HG02870 (cell line): ENCODE results near the gene DNAH8.

Experiments
- ATAC-seq: cut with Tn5 transposase; IDR thresholded peaks from one replicate; pipeline ENCODE4 v1.9.1; 2021; ENCODE audit warnings: mild to moderate bottlenecking, moderate library complexity; ENCODE audit not compliant: unreplicated experiment

DNAH8 gene

DNA sequence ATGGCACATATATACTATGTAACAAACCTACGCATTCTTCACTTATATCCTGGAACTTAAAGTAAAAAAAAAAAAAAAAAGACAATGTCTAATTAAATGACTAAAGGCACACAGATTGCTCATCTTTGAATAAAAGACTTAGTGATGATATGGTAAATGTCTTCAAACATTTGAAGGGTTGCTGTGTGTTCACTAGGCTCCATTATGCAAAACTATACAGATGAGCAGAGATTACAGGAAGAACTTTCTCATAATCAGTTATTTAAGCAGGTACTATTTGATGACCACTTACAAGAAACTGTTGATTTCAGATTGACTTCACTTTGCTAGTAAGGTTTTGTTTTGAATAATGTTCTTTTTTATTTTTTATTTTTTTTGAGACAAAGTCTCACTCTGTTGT, 34.4 kb downstream of the DNAH8 start:
- no peak for ATAC-seq

DNA sequence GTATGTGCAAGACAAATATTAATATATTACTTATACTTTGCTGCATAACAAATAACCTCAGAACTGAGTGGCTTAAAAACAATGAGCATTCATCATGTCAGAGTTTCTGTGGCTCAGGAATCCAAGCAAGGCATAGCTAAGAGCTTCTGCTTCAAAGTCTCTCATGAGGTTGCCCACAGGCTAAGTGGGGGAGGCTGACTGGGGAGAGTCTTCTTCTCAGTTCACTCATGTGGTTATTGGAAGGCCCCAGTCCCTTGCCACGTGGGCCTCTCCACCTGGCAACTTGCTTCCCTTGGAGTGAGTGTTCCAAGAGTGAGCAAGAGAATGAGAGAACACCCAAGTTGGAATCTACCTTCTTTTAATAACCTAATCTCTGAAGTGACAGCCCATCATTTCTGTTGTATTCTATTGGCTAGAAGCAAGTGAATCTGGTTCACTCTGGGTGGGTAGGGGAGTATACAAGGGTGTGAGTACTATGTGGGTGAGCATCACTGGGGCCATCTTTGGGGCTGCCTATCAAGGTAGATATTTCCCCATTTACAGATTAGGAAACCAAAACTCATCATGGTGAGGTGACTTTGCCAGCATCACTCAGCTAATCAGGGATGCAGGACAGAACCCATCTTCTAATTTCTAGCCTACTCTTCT, 36.0 kb downstream of the DNAH8 start:
- ATAC-seq: no peak

DNA sequence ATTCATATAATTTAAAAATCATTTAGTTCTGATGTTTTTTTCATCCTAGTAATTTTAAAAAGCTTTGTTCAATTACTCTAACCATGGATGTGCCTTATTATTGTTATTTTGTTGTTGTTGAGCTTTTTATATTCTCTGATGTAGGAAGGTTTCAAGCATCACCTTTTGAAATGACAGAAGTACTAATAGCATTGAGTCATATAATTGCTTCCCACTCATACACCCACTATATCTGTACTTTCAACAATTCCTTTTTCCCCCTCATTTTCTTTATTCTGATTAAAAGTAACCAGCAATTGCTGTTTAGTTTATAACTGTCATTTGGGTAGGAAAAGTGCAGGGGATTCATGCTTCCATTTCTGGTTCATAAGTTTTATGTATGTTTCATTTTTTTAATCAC, 38.6 kb downstream of the DNAH8 start:
- ATAC-seq: no peak

DNA sequence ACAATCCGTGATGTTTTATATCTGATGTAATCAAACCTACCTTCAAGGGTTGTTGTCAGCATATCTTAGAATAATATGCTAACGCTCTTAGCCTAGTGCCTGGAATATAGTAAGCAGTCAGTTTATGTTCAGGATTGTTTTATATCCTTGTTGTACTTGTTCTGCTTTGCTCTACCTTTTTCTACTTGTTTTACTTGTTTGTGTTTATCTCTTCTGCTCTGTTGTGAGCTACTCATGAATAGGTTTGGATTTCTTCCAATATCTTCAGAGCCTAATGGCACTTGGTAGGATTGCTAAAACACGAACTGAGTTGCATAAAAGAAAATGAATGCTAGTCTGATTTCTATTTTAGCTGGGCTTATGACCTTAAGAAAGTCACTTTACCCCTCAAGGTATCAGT, 40.1 kb downstream of the DNAH8 start:
- no peak for ATAC-seq

DNA sequence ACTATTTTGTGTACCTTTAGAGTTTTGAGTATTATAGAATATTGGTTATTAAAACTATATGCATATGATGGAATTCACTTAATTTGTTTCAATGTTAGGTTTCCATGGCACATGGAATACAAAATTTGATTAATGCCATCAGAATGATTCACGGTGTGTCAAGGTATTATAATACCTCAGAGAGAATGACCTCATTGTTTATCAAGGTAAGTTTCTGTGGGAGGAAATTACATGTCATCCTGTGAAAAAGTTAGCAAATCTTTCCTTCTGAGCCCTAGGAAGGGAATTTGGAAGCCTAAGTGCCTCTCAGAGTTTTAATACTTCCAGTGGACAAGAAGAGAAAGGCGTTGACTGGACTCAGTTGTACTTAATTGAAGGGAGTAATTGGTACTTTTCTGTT, 40.8 kb downstream of the DNAH8 start:
- ATAC-seq: no peak

GRCh38 chr6:38760097-38760496, 45.0 kb downstream of the DNAH8 start:
- ATAC-seq: no peak

- no peak for ATAC-seq
Observed at GRCh38 chr6:38762848-38763247, 47.7 kb downstream of the DNAH8 start.

- no peak for ATAC-seq
Observed at GRCh38 chr6:38767560-38767959, 52.4 kb downstream of the DNAH8 start.

DNA sequence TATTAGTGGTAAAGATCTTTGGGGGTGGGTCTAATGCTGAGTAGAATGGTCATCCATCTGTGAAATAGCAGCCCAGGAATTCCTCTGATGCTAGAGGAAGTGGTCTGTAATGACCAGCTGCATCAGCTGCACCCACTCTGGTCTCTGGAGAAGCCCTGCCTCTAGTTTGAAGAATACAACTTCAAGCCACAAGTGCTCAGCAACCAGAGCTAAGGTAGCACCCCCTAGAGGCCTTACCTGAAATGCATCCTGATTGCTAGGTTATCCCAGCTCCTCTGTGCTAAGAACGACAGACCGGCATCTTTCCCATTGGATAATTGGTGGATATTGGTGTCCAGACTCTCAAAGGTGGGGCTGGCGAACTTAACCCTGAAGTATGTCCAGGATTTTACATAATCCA, 58.2 kb downstream of the DNAH8 start:
- ATAC-seq: no peak

DNA sequence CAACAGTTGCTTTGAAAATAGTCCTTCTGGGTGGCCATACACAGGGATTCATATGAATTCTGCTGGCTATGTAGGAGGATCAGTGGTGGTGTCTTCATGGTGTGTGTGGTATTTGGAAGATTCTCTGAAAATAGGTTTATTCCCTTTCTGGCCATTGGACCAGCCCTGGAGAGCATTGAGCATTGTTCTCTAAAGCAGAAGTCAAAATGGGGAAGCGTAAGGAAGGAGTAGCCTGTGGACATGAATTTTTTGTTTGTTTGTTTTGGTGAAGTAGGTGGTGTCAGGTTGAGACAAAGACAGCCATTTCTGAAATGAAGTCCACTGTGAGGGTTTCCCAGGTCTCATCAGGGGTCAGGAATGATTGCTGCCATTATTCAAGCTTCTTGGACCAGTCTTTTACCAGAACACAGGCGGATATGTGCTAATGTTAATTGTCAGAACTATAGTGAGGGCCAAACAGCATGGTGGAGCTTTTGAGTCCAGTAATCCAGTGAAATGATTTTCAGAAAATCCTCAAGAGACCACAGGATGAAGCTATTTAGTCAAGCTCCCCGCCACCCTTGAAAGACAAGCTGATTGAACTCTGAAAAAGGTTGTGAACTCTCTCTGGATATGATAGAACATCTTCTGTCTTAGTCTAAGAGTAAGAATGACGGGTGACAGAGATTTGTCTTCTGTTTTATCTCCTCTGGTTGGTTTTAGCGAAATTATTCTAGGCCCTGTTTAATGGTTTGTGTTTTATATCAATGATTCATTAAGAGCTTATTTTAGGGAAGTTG, 60.0 kb downstream of the DNAH8 start:
- ATAC-seq: no peak

DNA sequence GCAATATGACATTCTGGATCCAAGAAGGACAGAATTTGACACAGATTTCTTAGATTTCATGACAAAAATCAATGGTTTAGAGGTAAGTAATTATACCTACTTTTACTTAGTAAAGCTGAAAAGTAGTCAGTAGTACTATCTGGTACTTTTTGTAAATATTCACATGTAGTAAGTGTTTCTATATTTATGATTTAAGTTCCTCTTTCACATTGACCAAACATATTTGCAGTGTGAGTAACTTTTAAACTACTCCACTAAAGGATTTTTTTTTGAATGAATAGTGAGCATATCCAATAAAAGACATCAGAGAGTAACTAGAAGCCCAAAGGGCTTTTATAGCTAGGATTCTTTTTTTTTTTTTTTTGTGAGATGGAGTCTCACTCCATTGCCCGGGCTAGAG, 60.8 kb downstream of the DNAH8 start:
- ATAC-seq: peak; percentile 62

- ATAC-seq: no peak
Observed at GRCh38 chr6:38776515-38776914, 61.4 kb downstream of the DNAH8 start.

DNA sequence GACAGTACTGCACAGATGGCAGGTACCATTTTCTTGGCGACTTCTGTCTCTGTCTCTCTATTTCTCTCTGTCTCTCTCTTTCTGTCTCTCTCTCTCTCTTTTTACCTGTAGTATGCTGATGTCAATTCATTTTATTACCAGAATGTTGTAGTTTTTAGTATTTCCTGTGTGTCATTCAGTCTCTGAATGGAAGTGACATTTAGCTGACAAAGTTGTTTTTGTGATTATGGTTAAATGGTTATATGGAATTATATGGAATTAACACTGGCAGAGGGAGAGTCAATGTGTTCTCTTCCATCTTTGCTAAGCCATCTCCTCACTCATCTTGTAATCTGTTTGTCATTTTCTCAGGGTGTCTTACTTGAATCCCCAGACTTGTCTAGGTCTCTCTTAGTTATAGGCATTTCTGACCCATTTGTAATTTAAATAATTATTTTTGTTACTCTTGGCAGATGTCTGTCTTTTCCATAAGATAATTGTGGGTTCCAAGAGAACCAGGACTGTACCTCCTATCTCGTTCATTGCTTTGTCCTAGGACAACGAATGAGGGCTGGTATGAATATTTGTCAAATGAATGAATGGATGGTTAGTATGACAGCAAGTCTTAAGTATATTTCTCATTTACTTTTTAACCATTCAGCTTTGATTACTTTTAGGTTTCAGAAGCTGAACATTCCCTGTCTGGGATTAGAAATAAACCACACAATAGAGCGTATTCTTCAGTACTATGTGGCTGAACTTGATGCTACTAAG, 64.4 kb downstream of the DNAH8 start:
- no peak for ATAC-seq

DNA sequence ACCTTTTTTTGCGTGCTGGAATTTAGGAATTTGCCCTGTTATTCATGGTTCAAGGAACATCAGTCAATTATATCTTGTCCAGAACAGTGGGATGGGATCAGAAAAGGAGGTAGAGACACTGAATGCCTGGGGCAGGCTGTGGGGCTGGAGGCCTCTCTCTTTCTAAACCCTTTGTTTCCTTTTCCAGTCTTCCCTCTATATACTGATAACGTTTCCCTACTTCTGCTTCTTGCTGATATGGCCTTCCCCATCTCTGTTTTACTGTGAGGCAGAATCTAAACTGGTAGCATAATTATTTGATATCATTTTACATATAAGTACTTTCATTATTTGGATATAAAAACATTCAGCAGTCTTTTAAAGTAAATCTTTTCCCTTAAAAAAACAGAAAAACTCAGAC, 67.5 kb downstream of the DNAH8 start:
- ATAC-seq: no peak

DNA sequence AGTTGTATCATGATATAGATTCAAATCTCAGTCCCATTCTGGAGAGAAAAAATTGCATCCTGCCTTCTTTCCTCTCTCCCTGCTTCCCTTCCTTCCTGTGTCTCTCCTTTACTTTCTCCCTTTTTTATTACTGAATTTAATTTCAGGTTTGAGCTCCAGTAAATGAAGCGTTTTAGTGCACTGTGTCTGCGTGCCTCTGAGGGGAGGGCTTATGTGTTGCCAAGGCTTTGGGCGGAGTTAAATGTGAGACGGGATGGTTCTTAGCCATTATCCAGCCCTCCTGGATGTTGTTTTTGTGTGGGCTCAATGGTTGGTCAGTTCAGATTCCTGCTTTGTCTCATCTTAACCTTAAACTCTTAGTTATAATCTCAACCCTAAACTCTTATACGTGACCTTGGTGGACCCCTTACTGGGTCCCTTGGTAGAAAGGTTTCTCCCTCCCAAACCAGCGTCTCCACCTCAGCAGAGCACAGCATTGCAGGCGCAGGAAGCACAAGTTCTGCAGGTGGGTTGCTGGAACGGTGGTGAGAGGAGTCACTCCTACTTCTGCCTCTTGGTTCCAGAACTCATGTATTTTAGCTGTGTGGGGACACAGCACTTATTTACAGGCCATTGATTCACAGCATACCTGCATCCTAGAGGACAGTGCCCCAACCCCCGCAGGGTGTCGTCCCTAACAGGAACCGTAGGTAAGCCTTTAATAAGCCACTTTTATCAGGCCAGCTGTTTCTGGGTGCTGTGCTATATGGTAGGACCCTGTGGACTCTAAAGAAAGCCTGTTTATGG, 68.5 kb downstream of the DNAH8 start:
- no peak for ATAC-seq

DNA sequence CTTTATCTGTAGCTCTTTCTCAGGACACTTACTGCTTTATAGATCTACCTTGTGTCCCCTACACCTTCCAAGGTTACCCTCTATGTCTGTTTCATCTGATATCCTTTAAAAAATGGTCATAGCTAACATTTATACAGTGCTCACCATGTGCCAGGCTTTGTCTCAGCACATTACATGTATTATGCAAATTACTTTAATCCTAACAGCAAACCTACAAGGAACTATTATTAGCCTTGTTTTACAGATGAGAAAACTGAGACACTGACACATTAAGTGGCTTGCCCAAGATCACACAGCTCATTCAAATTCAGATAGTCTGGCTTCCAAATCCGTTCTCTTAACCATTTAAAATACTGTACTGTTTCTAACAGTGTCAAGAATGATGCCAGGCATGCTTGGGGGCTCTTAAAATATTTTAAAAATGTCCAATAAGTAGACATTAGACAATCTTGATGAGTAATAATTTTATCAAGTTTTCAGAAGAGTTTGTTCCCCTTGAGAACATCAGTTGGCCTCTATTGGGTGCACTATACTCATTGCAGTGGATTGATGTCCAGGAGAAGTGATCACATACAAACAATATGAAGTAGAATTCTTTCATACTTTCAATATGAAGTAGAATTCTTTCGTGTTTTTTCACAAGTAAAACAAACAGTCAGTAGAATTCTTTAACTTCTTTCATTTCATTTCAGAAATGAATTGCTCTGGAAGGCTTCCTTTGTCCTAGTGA, 69.6 kb downstream of the DNAH8 start:
- no peak for ATAC-seq

DNA sequence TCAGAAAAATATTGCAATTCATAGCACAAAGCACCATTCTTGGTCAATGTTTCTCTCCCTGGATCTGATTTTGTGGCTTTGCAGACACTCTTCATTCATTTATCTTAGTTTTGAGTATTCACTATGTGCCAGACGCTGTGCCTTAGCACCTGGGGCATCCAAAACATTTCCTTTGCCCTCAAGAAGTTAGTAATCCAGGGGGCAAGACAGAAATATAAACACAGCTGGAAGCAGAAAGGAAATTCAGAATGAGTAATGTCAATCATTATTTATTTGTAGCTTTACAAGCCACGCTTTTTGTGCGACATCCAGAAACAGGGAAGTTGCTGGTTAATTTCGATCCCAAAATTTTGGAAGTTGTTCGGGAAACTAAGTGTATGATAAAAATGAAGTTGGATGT, 71.4 kb downstream of the DNAH8 start:
- no peak for ATAC-seq

GRCh38 chr6:38789256-38789655, 74.1 kb downstream of the DNAH8 start:
- ATAC-seq: no peak

DNA sequence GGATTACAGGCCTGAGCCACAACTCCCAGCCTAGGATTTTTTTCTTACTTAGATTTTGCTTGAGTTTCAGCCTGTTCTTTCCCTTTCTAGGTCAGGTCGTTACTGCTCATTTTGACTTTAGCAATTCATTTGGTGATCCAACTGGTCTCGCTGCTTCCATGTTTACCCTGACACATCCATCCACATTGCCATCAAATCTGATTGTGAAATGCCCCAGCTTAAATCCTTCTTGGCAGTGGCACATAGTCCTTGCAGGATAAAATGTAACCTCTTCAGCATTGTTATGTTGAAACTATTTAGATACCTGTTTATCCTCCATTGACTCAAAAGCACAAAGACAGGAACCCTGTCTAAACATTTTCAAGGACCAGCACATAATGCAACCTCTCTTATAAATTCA, 77.2 kb downstream of the DNAH8 start:
- no peak for ATAC-seq

DNA sequence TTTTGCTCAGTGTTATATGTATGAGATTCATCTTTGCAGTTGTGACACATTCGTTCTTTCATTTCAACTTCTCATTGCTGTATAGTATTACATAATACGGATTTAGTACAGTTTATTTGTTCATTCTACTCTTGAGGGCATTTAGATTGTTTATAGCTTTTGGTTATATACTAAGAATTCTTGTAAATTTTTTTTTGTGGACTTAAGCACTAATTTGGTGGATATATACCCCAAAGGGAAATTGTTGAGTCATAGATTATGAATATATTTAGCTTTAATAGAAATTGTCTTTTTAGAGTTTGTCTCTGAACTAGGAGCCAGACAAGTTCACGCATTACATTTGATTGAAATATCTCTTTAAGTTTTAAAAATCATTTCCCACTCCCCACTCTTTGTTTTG, 79.6 kb downstream of the DNAH8 start:
- ATAC-seq: no peak

GRCh38 chr6:38796006-38796405, 80.9 kb downstream of the DNAH8 start:
- ATAC-seq: no peak
